SK-MEL-5 (cell line): ENCODE results near the gene TAAR5. TPM values are rescaled to one million over a fixed set of nuclear protein-coding genes. Genes with fewer than 3 reads are reported as not detected.
A peak's percentile ranks its signal among the peaks of the same experiment; 100 is the strongest.
"Not testable (repeated sequence)": the region's sequence is repeated elsewhere in the genome, so short reads cannot be mapped to it uniquely, and the experiment has no call there.

ENCODE experiments used
- DNase-seq: peaks from one replicate; pipeline ENCODE4 v3.0.0-alpha.2; 2016; ENCODE audit warnings: low read depth, low spot score
- in situ Hi-C: cut with HindIII; loops from 2 replicates; pipeline ENCODE4 v1.10.0; 2016; ENCODE audit warnings: low sequenced_read_pairs, high pct_unique_total_duplicates, low pct_unique_long_range_greater_than_20kb
- polyA plus RNA-seq, 2 experiments: library from polyadenylated mRNA; depleted of rRNA; stranded (reverse); fragments of >200 nt; gene quantifications; 2 replicates each; pipeline ENCODE4 v1.2.3, GENCODE V29; 2015
- total RNA-seq: library from RNA; depleted of rRNA; stranded (reverse); fragments of >200 nt; shearing (Covaris generic); gene quantifications from 2 replicates; pipeline ENCODE4 v1.2.3, GENCODE V29; 2014; rRNA removed

Gene TAAR5
- not detected in 2 replicates for total RNA-seq
- polyA plus RNA-seq (2015; cell fraction: cytosol; rRNA removed) = not detected in 2 replicates
- not detected in 2 replicates for polyA plus RNA-seq (2015; cell fraction: nucleus; rRNA removed)

GRCh38 chr6:132589454-132589853 is at the start of gene TAAR5:
Gene TAAR5, minus strand, starts transcription at chr6:132589741. Its CDS starts 55 bp downstream, at chr6:132589686.
- no peak for DNase-seq
- in situ Hi-C loops = no loop called here

GRCh38 chr6:132637135-132637534 is 47.6 kb upstream of the TAAR5 start:
- in situ Hi-C loops, DNase-seq: not testable (repeated sequence)

- DNase-seq, in situ Hi-C loops: not testable (repeated sequence)
These were observed 46.4 kb upstream of the TAAR5 start for GRCh38 chr6:132635906-132636305.

- DNase-seq, in situ Hi-C loops: not testable (repeated sequence)
These were observed 45.7 kb upstream of the TAAR5 start for GRCh38 chr6:132635288-132635687.

- in situ Hi-C loops = no loop called here
- no peak for DNase-seq
These were observed 45.3 kb upstream of the TAAR5 start for GRCh38 chr6:132634796-132635195.

- DNase-seq = no peak
- in situ Hi-C loops = no loop called here
These were observed 43.8 kb upstream of the TAAR5 start for GRCh38 chr6:132633362-132633761.

- no peak for DNase-seq
- in situ Hi-C loops = no loop called here
These were observed 34.6 kb upstream of the TAAR5 start, which contains the start of gene TAAR2 for GRCh38 chr6:132624175-132624574. Gene TAAR2, minus strand, starts transcription at chr6:132624275. Its CDS starts 0 bp downstream, at chr6:132624275.

GRCh38 chr6:132623106-132623845 is 33.7 kb upstream of the TAAR5 start:
- in situ Hi-C loops = no loop called here

GRCh38 chr6:132616677-132617076 is 27.1 kb upstream of the TAAR5 start:
- in situ Hi-C loops = no loop called here

More at GRCh38 chr6:132623106-132623845, 33.7 kb upstream of the TAAR5 start:
- DNase-seq = no peak

GRCh38 chr6:132614554-132614953 is 25.0 kb upstream of the TAAR5 start:
- DNase-seq = no peak
- in situ Hi-C loops = no loop called here

More at GRCh38 chr6:132616677-132617076, 27.1 kb upstream of the TAAR5 start:
- DNase-seq = no peak

GRCh38 chr6:132612449-132613108 is 23.0 kb upstream of the TAAR5 start:
- DNase-seq = no peak
- in situ Hi-C loops = no loop called here

- DNase-seq = peak; percentile 42
- in situ Hi-C loops = no loop called here
These were observed 22.1 kb upstream of the TAAR5 start for GRCh38 chr6:132611616-132612015.

GRCh38 chr6:132607544-132608233 is 18.1 kb upstream of the TAAR5 start:
- in situ Hi-C loops = no loop called here
- DNase-seq = no peak

GRCh38 chr6:132604635-132605152 is 15.2 kb upstream of the TAAR5 start:
- in situ Hi-C loops = no loop called here
- DNase-seq = no peak

- in situ Hi-C loops, DNase-seq: not testable (repeated sequence)
These were observed 11.4 kb upstream of the TAAR5 start for GRCh38 chr6:132600900-132601299.

- DNase-seq = peak; percentile 35
- in situ Hi-C loops = no loop called here
These were observed 8.9 kb upstream of the TAAR5 start for GRCh38 chr6:132598473-132598872.

GRCh38 chr6:132596201-132596600 is 6.7 kb upstream of the TAAR5 start:
- in situ Hi-C loops = no loop called here
- no peak for DNase-seq

- DNase-seq = no peak
- in situ Hi-C loops = no loop called here
These were observed 3.3 kb upstream of the TAAR5 start for GRCh38 chr6:132592855-132593254.
